T-cell (primary cell): ENCODE measurements around the gene BAHD1. TPM values are rescaled to one million over a fixed set of nuclear protein-coding genes. Genes with fewer than 3 reads are reported as not detected.

Experiments used
- ATAC-seq, 4 experiments: fragments of 200-7000 bp in 3 of 4; fragments of 150-1000 bp in 1 of 4; cut with Tn5 transposase; replicated peaks in 1 of 4; 1 replicate in 3 of 4; 2 replicates in 1 of 4; pipeline ENCODE4 v1.10.0; 2021; ENCODE audit warnings: moderate library complexity in 3 of 4, mild to moderate bottlenecking in 2 of 4, moderate number of reproducible peaks in 1 of 4
- CTCF ChIA-PET, 2 donors: fragments of 300-600 bp; sonication (Branson Sonifier 250); formaldehyde crosslinking; loops; one replicate each; lab custom pipeline; 2022; ENCODE audit warnings: antibody characterized with exemption in 2 of 2; lab: Charles Lee
- POLR2A ChIA-PET, 2 donors: fragments of 300-600 bp; sonication (Branson Sonifier 250); formaldehyde crosslinking; loops; one replicate each; lab custom pipeline; 2022; ENCODE audit warnings: antibody characterized with exemption in 2 of 2; lab: Charles Lee
- DNase-seq, 35 experiments: peaks; one replicate each; pipeline versions ENCODE4 v3.0.0 to v3.0.0-alpha.2; 2013 to 2023
- H3K27ac ChIP-seq: one replicate; pipeline ENCODE4 v1.5.1; 2013; ENCODE audit warnings: low read length
- H3K27me3 ChIP-seq, 2 experiments: replicated peaks in 1 of 2; 1 replicate in 1 of 2; 2 replicates in 1 of 2; pipeline versions ENCODE4 v1.6.1 to v1.7.0; 2013; ENCODE audit warnings: low read length in 1 of 2, mixed read lengths in 1 of 2; ENCODE audit not compliant: control insufficient read depth in 2 of 2, insufficient read depth in 2 of 2; ENCODE audit errors: extremely low read depth in 1 of 2
- H3K36me3 ChIP-seq, 2 donors: 1 replicate in 1 of 2; 2 replicates in 1 of 2; pipeline versions ENCODE4 v1.6.1 to v1.7.0; 2013; ENCODE audit warnings: low read length in 1 of 2; ENCODE audit not compliant: control insufficient read depth in 2 of 2, insufficient read depth in 1 of 2; ENCODE audit errors: extremely low read depth in 1 of 2
- H3K4me1 ChIP-seq, 2 experiments: 1 replicate in 1 of 2; 2 replicates in 1 of 2; pipeline versions ENCODE4 v1.6.1 to v1.7.0; 2013; ENCODE audit warnings: low read length in 2 of 2, mixed read lengths in 1 of 2; ENCODE audit not compliant: insufficient read depth in 2 of 2, control insufficient read depth in 1 of 2; ENCODE audit errors: extremely low read depth in 1 of 2
- H3K4me3 ChIP-seq, 2 donors: 1 replicate in 1 of 2; 2 replicates in 1 of 2; pipeline versions ENCODE4 v1.5.1 to v1.7.0; 2013; ENCODE audit warnings: mild to moderate bottlenecking in 2 of 2, low read length in 1 of 2, moderate library complexity in 1 of 2; ENCODE audit not compliant: control insufficient read depth in 1 of 2; ENCODE audit errors: extremely low read depth in 1 of 2
- H3K9me3 ChIP-seq: 2 replicates; pipeline ENCODE4 v1.7.0; 2013
- H3K27ac Mint-ChIP-seq, 2 donors: one replicate each; pipeline ENCODE4 v1.8.0; 2020 to 2021; ENCODE audit warnings: mild to moderate bottlenecking in 2 of 2, mixed read lengths in 2 of 2
- H3K27me3 Mint-ChIP-seq, 2 donors: one replicate each; pipeline ENCODE4 v1.8.0; 2021 to 2022; ENCODE audit warnings: mixed read lengths in 2 of 2
- H3K36me3 Mint-ChIP-seq: one replicate; pipeline ENCODE4 v1.8.0; 2021; ENCODE audit warnings: mixed read lengths
- H3K4me1 Mint-ChIP-seq, 3 donors: one replicate each; pipeline ENCODE4 v1.8.0; 2020 to 2022; ENCODE audit warnings: mixed read lengths in 3 of 3, mild to moderate bottlenecking in 1 of 3
- H3K4me3 Mint-ChIP-seq, 3 donors: one replicate each; pipeline ENCODE4 v1.8.0; 2020 to 2022; ENCODE audit warnings: mild to moderate bottlenecking in 3 of 3, mixed read lengths in 3 of 3, moderate library complexity in 3 of 3
- H3K9me3 Mint-ChIP-seq, 3 donors: one replicate each; pipeline ENCODE4 v1.8.0; 2020 to 2022; ENCODE audit warnings: mixed read lengths in 3 of 3
- WGBS: methylation state at CpG from one replicate; pipeline ENCODE4 v1.1.5; 2013; ENCODE audit warnings: missing lambda C conversion rate; ENCODE audit not compliant: insufficient coverage; 5-methylcytosine and 5-hydroxymethylcytosine counted together
- total RNA-seq, 35 experiments: library from RNA in 6 of 35; stranded (reverse) in 6 of 35; fragments of 120-200 nt in 1 of 35; gene quantifications; one replicate each; pipeline versions ENCODE4 v1.2.1 to v1.2.4 and lab custom pipeline; 2013 to 2026

The BAHD1 gene
- total RNA-seq, 5 donors from 2014 or later (not counting 1 experiment from before 2014, with no cell fraction given): 31.1 to 50.9 (median 48.1) TPM

DNA sequence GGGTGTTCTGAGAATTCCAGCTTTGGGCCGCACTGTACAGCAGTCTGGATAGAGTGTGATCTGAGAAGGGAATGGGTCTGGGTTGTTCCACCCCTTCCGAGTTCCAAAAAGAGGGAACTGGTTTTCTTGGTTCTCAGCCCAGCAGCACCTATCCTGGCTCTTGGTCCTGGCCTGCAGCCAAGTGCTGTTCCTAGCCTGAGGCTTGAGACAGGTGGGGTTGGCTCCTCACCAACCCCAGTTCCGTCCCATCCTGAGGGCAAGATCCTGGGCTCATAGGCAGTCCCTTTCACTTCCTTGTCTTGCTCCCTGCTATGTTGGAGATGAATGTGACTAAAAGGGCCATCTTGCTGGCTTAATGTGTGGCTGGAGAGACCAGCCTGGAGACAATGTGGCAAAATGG, 20.0 kb upstream of the BAHD1 start:
- H3K27me3 Mint-ChIP-seq: no peaks in the 10 kb centered on the region
- H3K27ac Mint-ChIP-seq: no peak overlapping the region
- no peak overlapping the region for H3K27ac ChIP-seq
- no peak for ATAC-seq
- H3K36me3 Mint-ChIP-seq: peaks cover 12% of the 10 kb centered on the region
- peaks cover 10 to 14% of the 10 kb centered on the region in 2 donors for H3K36me3 ChIP-seq
- DNase-seq: no peak
- no peak overlapping the region for H3K4me3 Mint-ChIP-seq
- H3K9me3 ChIP-seq: no peaks in the 10 kb centered on the region
- peaks cover 0 to 7% of the 10 kb centered on the region in 2 experiments for H3K4me1 ChIP-seq
- ChIA-PET CTCF (interaction anchor here (0.8 to 2.5 kb wide), 4 partner anchors 77 to 203 kb away, joined by 3 to 7 read pairs (median 4); partner anchors contain the start of gene PLCB2 (in 1 of the 2)), POLR2A (no interaction called here)
- no peak overlapping the region for H3K4me3 ChIP-seq
- 83% methylated on average over 2 of the region's 3 CpGs for WGBS
- H3K4me1 Mint-ChIP-seq: peaks cover 0 to 5% (median 5%) of the 10 kb centered on the region in 3 donors
- no peaks in the 10 kb centered on the region for H3K9me3 Mint-ChIP-seq
- H3K27me3 ChIP-seq: peaks cover 0 to 2% of the 10 kb centered on the region in 2 experiments

DNA sequence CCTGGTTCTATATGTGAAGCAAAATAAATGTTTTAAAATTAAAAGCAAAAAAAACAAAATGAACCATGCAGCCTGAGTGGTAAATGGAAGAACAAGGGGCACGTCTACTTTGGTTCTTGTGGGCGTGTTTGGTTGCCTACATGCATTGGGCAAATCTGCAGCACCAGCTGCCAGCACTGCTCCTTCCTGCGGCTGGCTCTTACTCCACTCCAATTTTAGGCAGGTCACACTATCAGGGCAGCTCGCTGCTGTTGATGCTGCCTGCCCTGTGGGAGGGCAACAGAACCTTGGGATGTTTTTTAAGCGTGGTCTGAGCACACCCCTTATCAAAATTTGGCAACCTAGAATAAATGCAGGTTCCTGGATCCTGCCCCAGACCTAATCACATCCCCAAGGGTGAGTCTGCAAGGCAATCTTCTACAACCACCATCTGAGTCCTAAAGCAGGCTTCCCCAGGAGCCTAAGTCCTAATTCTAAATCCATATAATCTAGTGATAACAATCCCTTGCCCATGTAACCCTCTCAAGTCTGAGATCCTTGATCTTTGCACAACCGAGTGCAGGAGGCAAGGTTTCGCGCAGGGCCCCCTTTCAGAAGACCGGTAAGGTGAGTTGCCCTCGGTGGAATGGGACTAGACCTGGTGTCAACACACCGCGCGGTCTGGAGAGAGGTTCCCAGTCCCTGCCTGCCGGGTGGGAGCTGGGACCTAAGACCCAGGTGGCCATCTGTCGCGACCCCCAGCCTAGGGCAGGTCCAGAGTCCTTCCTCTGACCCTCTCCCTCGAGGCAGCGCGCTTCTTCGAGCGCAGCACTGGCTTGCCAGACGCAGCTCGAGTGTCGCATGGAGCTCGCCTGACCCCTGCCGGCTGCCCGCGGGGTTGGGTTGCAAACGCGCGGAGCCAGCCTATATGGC, 19.3 kb upstream of the BAHD1 start:
- CTCF ChIA-PET: interaction anchor here (0.6 to 2.7 kb wide), 11 partner anchors 9 to 204 kb away, joined by 3 to 14 read pairs (median 4); partner anchors contain the start of gene KNSTRN (in 1 of the 2)
- Mint-ChIP-seq H3K27ac (no peak overlapping the region), H3K27me3 (no peaks in the 10 kb centered on the region), H3K36me3 (peaks cover 11% of the 10 kb centered on the region), H3K4me1 (peaks cover 0 to 5% (median 5%) of the 10 kb centered on the region in 3 donors), H3K4me3 (no peak overlapping the region), H3K9me3 (no peaks in the 10 kb centered on the region)
- H3K36me3 ChIP-seq: peaks cover 9 to 10% of the 10 kb centered on the region in 2 donors
- no peak overlapping the region for H3K4me3 ChIP-seq
- DNase-seq (peak; percentile 41 to 85 (median 75)), ATAC-seq (peak; percentile 89 to 98 (median 96))
- H3K9me3 ChIP-seq: no peaks in the 10 kb centered on the region
- POLR2A ChIA-PET: no interaction called here
- WGBS: 31% methylated on average over 20 of the region's 31 CpGs
- H3K27me3 ChIP-seq: peaks cover 0 to 3% of the 10 kb centered on the region in 2 experiments
- H3K4me1 ChIP-seq: peaks cover 0 to 7% of the 10 kb centered on the region in 2 experiments
- H3K27ac ChIP-seq: no peak overlapping the region

DNA sequence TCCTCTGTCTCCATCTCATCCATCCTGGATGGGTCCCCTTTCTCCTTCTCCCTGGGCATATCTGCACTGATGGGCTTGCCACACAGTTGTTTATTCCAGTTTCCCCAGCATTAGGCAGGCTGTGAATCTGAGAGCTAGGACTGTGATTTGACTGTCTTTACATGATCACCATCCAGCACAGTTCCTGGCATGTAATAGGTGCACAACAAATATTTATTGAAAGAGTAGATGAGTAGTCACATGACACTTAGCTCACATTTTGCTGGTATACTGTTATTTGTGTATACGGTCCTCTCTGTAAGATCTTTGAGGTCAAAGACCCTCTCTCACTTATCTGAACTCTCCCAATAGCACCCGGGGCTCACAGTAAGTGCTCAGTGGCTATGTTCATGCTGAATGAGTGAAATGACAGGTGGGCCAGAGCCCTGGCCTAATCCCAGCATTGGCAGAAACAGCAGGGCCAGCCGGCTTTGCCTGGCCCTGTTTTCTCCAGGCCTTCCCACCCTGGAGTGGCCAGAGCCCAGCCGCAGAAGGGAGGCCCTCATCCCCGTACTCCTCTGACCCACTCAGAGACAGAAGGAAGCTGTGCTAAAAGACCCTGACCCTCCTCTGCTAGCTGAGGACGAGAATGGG, 16.2 kb upstream of the BAHD1 start:
- Histone ChIP-seq H3K27ac (no peak overlapping the region), H3K27me3 (peaks cover 0 to 4% of the 10 kb centered on the region in 2 experiments), H3K4me1 (peaks cover 0 to 7% of the 10 kb centered on the region in 2 experiments), H3K9me3 (no peaks in the 10 kb centered on the region), H3K36me3 (peaks cover 2 to 3% of the 10 kb centered on the region in 2 donors), H3K4me3 (no peak overlapping the region)
- no peak for ATAC-seq
- ChIA-PET CTCF (interaction anchor here in 1 of 2 donors (0.9 to 1.2 kb wide), 3 partner anchors 27 to 83 kb away, joined by 3 to 5 read pairs (median 3); no protein-coding TSS in a partner anchor), POLR2A (no interaction called here)
- 80% methylated on average over 1 of the region's 6 CpGs for WGBS
- Mint-ChIP-seq H3K36me3 (peaks cover 12% of the 10 kb centered on the region), H3K4me3 (no peak overlapping the region), H3K27ac (no peak overlapping the region), H3K27me3 (no peaks in the 10 kb centered on the region), H3K4me1 (peaks cover 0 to 5% (median 5%) of the 10 kb centered on the region in 3 donors), H3K9me3 (no peaks in the 10 kb centered on the region)
- no peak for DNase-seq

DNA sequence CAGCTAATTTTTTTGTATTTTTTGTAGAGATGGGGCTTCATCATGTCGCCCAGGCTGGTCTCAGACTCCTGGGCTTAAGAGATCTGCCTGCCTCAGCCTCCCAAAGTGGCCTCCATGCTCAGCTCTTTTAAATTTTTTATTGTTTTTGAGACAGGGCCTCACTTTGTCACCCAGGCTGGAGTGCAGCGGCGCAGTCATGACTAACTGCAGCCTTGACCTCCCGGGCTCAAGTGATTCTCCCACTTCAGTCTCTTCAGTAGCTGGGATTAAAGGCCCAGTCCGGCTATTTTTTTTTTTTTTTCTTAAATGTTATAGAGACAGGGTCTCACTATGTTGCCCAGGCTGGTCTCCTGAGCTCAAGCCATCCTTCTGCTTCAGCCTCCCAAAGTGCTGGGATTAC, 15.1 kb upstream of the BAHD1 start:
- DNase-seq (no peak), ATAC-seq (no peak)
- Mint-ChIP-seq H3K4me3 (no peak overlapping the region), H3K9me3 (no peaks in the 10 kb centered on the region), H3K27me3 (no peaks in the 10 kb centered on the region), H3K36me3 (peaks cover 12% of the 10 kb centered on the region), H3K27ac (no peak overlapping the region), H3K4me1 (peaks cover 0 to 5% (median 5%) of the 10 kb centered on the region in 3 donors)
- H3K9me3 ChIP-seq: no peaks in the 10 kb centered on the region
- H3K36me3 ChIP-seq: peaks cover 2 to 3% of the 10 kb centered on the region in 2 donors
- H3K4me3 ChIP-seq: no peak overlapping the region
- peaks cover 0 to 4% of the 10 kb centered on the region in 2 experiments for H3K27me3 ChIP-seq
- H3K27ac ChIP-seq: no peak overlapping the region
- WGBS: 100% methylated on average over 3 of the region's 5 CpGs
- ChIA-PET CTCF (interaction anchor here in 1 of 2 donors (0.6 to 1.2 kb wide), 3 partner anchors 28 to 238 kb away, joined by 3 to 5 read pairs (median 3); no protein-coding TSS in a partner anchor), POLR2A (no interaction called here)
- peaks cover 0 to 7% of the 10 kb centered on the region in 2 experiments for H3K4me1 ChIP-seq

DNA sequence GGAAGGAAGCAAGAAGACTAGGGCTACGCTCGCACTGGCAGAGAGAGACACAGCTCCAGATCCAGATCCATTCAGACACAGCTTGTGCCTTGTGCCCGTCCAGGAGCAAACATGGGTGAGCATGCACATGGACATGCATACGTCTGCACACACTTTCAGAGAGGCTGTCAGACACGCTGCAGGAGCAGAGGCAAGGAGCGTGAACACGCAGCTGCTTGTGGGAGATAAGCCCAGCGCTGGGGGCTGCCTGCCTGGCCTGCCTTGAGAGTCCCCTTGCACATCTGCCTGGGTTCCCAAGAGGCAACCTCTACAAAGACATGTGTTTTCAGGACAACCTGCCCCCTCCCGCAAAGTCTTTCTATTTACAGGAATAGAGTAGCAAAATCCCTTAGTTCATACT, 13.6 kb upstream of the BAHD1 start:
- Mint-ChIP-seq H3K4me1 (no peaks in the 10 kb centered on the region), H3K36me3 (peaks cover 12% of the 10 kb centered on the region), H3K4me3 (no peak overlapping the region), H3K9me3 (no peaks in the 10 kb centered on the region), H3K27me3 (no peaks in the 10 kb centered on the region), H3K27ac (no peak overlapping the region)
- ATAC-seq (no peak), DNase-seq (no peak)
- peaks cover 2 to 3% of the 10 kb centered on the region in 2 donors for H3K36me3 ChIP-seq
- no peaks in the 10 kb centered on the region for H3K4me1 ChIP-seq
- ChIA-PET POLR2A (no interaction called here), CTCF (no interaction called here)
- peaks cover 0 to 4% of the 10 kb centered on the region in 2 experiments for H3K27me3 ChIP-seq
- no peak overlapping the region for H3K27ac ChIP-seq
- H3K4me3 ChIP-seq: no peak overlapping the region
- 95% methylated on average over 8 of the region's 9 CpGs for WGBS
- no peaks in the 10 kb centered on the region for H3K9me3 ChIP-seq

DNA sequence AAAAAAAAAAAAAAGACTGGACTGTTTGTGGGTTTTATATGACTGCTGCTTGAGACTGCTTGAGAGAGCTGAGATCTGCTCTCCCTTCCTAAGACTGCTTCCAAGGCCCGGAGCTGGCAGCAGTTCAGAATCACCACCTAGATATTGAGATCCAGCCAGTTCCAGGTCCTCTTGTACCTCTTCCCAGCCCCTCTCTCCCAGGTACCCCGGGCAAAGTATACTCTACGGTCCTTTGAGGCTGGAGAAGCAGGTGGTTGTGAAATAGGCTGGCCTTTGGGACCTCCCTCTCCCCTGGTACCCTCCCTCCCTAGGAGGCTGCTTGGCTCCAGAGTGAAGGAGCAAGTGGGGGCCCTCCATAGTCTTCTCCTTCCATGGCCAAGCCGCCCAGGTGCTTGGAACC, 12.6 kb upstream of the BAHD1 start:
- ChIA-PET POLR2A (no interaction called here), CTCF (interaction anchor here in 1 of 2 donors (0.7 kb wide), 1 partner anchor 104 kb away, joined by 3 read pairs; no protein-coding TSS in a partner anchor)
- H3K27me3 ChIP-seq: peaks cover 0 to 4% of the 10 kb centered on the region in 2 experiments
- H3K27ac ChIP-seq: no peak overlapping the region
- Mint-ChIP-seq H3K4me1 (no peaks in the 10 kb centered on the region), H3K36me3 (peaks cover 12% of the 10 kb centered on the region), H3K27ac (no peak overlapping the region), H3K27me3 (no peaks in the 10 kb centered on the region), H3K4me3 (no peak overlapping the region), H3K9me3 (no peaks in the 10 kb centered on the region)
- no peaks in the 10 kb centered on the region for H3K4me1 ChIP-seq
- no peak overlapping the region for H3K4me3 ChIP-seq
- H3K36me3 ChIP-seq: peaks cover 2 to 3% of the 10 kb centered on the region in 2 donors
- WGBS: 86% methylated on average over 2 of the region's 4 CpGs
- DNase-seq: no peak
- ATAC-seq: no peak
- no peaks in the 10 kb centered on the region for H3K9me3 ChIP-seq
